ENCODE data around the gene TNFRSF18.

Gene TNFRSF18

DNA sequence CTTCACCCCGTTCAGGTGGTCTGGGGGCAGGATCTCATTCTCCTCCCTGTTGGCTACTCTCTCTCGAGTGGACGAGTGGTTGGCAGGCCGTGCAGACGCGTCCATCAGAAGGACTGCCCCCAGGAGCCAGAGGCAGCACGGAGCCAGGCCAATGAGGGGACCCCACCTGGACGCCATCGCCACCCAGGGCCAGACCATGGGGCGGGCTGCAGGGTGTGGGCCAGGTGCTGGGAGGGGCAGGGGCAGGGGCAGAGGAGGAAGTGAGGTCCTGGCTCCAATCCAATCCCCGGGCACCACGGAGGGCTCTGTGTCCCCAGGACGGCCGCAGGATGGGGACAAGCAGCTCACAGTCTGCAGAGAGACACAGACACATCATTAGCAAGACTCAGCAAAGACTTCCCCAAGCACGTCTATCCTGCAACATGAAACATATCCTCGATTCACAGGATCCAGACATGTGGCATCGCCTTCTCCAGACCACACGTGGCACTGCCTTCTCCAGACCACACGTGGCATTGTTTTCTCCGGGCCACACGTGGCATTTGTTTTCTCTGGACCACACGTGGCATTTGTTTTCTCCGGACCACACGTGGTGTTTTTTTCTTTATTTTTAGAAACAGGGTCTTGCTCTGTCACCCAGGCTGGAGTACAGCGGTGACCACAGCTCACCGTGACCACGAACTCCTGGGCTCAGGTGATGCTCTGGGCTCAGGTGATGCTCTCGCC, 22.4 kb upstream of the TNFRSF18 start:
- DNase-seq (ENCODE audit: low spot score): no peak

DNA sequence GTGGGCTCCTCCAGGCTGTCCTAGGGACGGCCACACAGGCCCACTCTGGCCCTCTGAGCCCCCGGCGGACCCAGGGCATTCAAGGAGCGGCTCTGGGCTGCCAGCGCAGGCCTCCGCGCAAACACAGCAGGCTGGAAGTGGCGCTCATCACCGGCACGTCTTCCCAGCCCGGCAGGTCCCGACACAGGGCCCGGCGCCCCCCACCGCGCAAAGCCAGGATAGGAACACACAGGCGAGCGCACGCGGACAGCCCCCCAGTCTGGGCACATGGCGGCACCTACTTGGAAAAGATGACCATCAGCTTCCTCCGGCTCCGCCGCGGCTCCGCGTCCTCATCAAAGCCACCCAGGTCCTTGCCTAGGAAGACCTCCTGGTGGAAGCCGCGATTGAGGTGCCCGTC, 21.8 kb upstream of the TNFRSF18 start:
- no peak for DNase-seq (ENCODE audit: low spot score)

GRCh38 chr1:1227386-1227785, 21.0 kb upstream of the TNFRSF18 start:
- DNase-seq (ENCODE audit: low spot score): no peak

DNA sequence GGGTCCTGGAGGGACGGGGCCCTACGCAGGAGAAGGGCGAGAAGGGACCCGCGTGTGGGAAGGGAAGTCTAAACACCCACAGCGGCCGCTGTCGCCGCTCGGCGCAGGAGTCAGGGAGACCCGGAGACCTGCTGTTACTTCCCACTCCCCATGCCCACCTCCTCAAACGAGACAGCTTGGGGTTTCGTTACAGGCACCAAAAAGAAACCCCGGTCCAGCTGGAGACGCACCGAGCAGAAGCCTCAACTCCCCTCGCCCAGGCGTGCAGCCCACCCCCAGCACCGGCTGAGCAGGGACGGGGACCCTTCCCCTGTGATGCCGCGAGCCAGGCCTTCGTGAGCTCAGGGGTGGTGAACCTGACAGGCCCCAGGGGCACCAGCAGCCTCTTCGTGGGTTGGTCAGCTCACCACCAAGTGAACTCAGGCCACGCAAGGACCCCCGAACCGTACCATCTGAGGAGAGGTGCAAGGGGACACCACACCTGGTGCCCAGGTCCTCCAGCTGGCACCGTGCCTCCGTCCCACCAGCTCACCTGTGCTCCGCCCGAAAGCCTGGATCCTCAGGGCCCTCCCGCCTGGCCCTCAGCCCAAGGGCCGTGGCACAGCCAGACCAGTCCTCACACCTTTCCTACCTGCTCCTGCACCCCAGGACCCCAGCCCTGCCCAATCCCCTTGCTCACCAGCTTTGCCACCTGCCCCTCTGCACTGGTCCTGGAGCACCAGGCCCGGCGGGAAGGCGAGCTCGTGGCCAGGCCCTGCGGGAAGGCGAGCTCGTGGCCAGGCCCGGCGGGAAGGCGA, 20.4 kb upstream of the TNFRSF18 start:
- DNase-seq (ENCODE audit: low spot score): no peak

DNA sequence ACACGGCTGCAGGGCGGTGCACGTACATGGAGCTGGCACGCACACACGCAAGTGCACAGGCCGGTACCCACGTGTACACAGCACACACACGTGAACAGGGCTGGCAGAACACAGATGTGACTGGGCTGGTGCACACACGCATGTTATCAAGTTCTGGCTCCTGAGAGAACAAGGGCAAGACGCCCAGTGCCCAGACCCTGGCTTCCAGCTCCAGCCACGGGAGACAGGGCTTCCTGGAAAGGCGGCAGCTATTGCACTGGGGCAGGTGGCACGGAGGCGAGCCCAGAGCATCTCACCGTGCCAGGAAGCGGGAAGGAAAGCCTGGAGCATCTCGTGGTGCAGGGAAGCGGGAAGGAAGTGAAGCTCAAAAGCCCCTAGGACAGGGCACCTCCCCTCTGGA, 19.5 kb upstream of the TNFRSF18 start:
- DNase-seq (ENCODE audit: low spot score): no peak

GRCh38 chr1:1225238-1225845, 18.9 kb upstream of the TNFRSF18 start:
- DNase-seq (ENCODE audit: low spot score): no peak

DNA sequence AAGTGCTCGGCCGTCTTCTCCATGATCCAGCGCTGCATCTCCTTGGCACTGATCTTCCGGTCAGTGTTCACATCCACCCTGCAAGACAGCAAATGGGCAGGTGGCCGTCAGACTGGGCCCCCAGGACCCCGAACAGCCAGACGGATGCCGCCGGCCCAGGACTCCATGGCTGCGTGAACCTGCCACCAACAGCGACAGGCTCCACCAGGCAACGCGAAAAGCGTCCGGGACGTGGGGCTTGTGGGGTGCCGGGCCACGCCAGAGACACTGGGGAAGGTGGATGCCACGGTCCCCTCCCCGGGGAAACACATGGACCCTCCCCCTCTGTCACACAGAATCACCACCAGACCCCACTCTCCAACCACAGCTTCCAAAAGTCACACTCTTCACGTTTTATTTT, 17.5 kb upstream of the TNFRSF18 start:
- no peak for DNase-seq (ENCODE audit: low spot score)

- no peak for DNase-seq (ENCODE audit: low spot score)
Measured at GRCh38 chr1:1223321-1223720, 16.9 kb upstream of the TNFRSF18 start.

GRCh38 chr1:1222575-1223225, 16.3 kb upstream of the TNFRSF18 start:
- no peak for DNase-seq (ENCODE audit: low spot score)

DNA sequence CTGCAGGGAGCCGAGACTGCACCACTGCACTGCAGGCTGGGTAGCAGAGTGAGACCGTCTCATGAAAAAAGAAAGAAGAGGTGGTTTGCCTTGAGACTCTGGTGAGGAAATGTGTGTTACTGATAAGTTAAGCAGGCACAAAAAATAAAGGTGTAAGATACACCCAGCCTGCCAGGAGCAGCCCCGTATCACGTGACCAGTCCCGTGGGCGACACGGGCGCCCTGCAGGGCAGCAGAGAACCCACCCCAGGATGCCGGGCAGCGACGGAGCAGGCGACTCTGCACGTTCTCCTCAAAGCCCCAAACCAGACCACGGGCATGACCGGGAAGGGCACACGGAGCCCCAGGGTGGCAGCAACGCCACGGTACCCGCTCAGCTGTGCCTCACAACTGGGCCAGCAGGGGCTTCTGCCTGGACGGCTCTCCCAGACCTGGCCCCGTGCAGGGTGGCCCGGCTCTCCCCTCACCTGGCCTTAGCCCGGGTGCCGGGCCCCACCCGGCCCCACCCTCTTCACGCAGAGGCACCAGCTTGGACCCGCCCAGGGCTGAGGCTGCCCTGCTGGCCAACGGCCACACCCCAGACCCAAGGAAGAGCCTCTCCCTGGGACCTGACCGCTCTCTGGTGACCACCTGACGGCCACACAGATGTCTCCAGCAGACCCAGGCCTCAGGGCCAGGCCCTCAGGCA, 15.6 kb upstream of the TNFRSF18 start:
- DNase-seq (ENCODE audit: low spot score): no peak

DNA sequence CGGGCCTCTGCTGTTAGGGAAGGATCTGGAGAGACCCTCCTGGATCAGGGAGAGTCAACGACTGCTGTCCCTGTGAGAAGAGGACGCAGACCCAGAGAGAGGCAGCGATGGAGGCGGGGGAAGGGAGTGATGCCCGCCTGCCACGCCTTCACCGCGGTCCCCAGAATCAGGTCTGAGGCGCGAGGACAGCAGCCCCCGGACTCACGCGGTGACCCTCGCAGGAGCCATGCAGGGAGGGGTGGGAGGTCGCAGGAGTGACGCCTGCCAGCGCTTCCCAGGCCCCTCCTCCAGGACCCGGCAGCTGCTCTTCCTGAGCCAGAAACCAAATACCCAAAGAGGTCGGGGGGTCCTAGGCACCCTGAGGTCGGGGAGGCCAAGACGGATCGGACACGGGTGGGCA, 13.8 kb upstream of the TNFRSF18 start:
- DNase-seq (ENCODE audit: low spot score): no peak

GRCh38 chr1:1219341-1219740, 12.9 kb upstream of the TNFRSF18 start:
- DNase-seq (ENCODE audit: low spot score): no peak

DNA sequence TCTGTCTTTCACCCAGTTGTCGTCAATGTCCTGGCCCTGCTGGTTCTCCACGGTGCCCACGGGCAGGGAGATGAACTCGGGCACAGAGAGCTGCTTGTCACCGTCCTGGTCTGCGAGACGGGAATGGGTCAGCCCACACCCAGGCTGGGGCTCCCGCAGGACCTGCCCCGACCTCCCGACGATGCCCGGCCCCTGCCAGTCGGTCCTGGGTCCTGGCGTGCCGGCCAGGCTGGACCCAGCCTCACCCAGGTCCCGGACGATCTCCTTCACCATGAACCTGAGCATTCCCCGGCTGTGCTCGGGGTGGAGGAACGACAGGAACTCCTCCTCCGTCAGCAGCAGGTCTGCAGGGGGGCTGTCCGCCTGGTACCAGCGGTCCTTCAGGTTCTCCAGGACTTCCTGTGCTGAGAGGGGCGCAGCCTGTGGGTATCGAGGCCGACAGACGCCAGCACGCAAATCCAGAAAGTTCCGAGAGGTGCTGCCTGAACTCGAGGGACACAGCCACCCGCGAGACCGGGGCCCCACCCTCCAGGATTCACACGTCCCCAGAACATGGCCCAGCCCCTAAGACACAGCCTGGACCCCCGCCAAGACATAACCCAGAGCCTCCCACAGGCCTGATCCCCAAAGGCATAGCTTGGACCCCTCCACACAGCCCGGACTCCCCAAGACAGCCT, 12.3 kb upstream of the TNFRSF18 start:
- DNase-seq (ENCODE audit: low spot score): no peak

DNA sequence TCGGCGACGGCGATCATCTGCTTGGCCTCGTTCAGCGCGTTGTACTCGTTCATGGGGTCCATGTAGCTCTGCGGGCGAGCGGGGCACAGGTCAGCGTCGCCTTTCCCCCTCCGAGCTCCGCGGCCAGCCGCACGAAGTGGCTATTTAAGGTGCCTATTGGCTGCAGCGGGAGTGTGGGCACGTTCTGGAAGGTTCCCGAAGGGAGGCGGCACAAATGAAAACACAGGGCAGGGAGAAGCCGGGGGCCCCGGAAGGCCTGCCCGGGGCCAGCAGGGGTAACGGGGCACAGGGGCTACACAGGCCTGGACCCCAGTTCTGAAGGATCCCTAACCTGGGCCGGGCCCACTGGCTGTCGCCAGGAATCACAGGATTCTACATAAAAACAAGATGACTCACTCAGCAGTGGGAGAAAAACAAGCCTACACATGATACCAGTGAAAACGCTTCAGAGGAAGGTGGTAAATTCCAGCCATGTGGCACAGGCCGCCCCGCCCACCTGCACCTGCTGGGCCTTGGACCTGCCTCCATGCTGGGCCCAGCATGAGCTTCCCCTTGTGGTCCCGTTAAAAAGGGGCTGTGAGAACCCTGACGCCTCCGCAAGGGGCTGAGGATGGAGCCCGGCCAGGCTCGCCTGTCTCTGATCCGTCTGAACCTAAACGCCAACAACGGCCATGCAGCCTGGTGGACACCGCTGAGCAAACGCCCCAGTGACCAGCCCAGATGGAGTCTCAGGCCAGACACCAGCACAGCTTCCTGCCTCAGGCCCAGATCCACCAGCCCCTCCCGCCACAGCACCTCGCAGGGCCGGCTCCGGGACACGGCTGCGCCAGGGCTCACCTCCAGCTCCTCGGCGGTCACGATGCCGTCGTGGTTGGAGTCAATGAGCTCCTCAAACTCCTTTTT, 11.5 kb upstream of the TNFRSF18 start:
- DNase-seq (ENCODE audit: low spot score): no peak

DNA sequence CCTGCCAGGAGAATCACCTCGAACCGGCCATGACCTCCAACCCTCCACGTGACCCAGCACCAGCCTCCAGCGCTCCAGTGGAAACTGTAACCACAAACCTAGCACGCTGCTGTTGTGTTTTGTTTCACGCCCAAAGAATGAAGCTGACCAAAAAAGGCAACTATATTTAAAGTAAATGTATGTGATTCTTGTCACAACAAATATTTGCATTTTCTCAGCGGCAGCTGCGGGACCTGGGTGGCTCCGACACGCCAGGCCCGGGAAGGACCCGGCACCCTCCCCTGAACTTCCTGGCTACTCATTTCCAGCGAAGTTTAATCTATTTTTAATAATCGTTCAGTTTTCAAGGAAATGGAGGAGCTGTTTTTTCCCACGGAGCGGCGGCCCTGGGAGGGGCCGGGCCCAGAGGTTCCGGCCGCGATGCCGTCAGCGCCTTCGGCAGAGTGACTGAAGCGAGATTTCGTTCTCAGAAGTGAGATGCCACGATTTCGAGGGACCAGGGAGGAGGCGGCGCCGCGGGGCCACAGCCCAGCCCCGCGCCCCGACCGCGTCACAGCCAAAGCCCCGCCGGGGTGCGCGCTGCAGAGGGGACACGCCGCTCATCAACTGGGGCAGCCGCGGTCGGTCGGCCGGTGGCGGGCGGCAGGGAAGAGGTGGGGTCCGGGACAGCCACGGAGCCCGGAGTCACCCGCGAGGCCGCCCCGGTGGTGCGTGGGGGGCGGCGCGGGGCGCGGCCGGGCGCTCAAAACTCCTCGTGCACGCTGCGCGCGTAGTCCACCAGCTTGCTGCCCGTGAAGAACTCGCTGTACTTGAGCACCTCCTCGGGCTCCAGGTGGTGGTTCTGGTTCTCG, 10.6 kb upstream of the TNFRSF18 start:
- no peak for DNase-seq (ENCODE audit: low spot score)

GRCh38 chr1:1215881-1216605, 9.7 kb upstream of the TNFRSF18 start:
- no peak for DNase-seq (ENCODE audit: low spot score)

DNA sequence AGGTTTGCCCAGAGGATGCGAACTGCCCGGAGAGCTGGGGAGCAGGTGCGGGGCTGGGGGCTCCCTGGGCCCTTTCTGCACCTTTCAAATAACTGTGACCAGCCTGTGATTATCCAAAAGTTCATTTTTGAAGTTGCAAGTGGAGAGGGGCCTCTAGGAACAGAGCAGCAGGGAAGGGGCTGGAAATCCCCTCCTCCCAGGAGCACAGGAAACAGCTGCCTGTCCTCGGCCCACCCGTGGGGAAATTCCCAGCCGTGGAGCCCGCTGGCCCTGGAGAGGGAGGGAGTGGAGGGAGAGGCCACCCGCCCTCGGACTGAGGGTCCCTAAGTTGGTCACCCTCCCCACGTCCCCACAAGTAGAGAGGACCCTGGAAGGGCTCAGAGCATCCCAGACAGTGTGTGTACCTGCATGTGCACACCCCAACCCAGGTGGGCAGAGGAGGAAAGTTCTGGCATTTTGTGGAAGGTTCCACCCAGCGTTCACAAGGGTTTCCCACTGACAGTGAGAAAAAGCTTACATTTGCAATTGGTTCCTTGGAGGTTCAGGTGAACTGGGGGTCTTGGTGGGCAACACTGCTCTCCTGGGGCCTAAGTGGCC, 8.8 kb upstream of the TNFRSF18 start:
- DNase-seq (ENCODE audit: low spot score): no peak
